ENCODE results near the gene ADH1C. TPM values are rescaled to one million over a fixed set of nuclear protein-coding genes. Genes with fewer than 3 reads are reported as not detected.

ADH1C gene
- total RNA-seq, 4 donors from 2014 or later, result 0.75 to 12.6 (median 8.4) TPM

- peaks cover 0 to 14% (median 0%) of the 10 kb centered on the region in 3 donors for H3K4me1 ChIP-seq
- H3K27ac ChIP-seq, result no peak overlapping the region
- no peak overlapping the region for H3K4me3 ChIP-seq
- TF ChIP-seq POLR2A (IDR thresholded peaks at IDR 0.05), result no peak
- no peak for TF ChIP-seq CTCF (IDR thresholded peaks at IDR 0.05)
- WGBS, 2 donors, result 81% methylated on average over 1 of the region's 1 CpG
- intact Hi-C loops (cut with DNase I), result no loop called here
- no peak for DNase-seq
- H3K27me3 ChIP-seq, result no peaks in the 10 kb centered on the region
- peaks cover 0 to 5% (median 0%) of the 10 kb centered on the region in 3 donors for H3K9me3 ChIP-seq
- H3K36me3 ChIP-seq, result no peaks in the 10 kb centered on the region
Measured at GRCh38 chr4:99390055-99390454, 37.5 kb upstream of the ADH1C start.

- intact Hi-C loops (cut with DNase I), result no loop called here
- Histone ChIP-seq H3K27me3 (no peaks in the 10 kb centered on the region), H3K36me3 (no peaks in the 10 kb centered on the region), H3K27ac (peak overlapping the region in 1 of 4 donors; percentile 57), H3K4me3 (no peak overlapping the region), H3K9me3 (peaks cover 0 to 5% (median 0%) of the 10 kb centered on the region in 3 donors), H3K4me1 (peaks cover 0 to 18% (median 0%) of the 10 kb centered on the region in 3 donors)
- DNase-seq, result no peak
- no peak for TF ChIP-seq CTCF (IDR thresholded peaks at IDR 0.05)
- TF ChIP-seq POLR2A (IDR thresholded peaks at IDR 0.05), result no peak
Measured at GRCh38 chr4:99389606-99390005, 37.1 kb upstream of the ADH1C start.

- H3K36me3 ChIP-seq, result no peaks in the 10 kb centered on the region
- intact Hi-C loops (cut with DNase I), result no loop called here
- peak overlapping the region; percentile 55 to 92 (median 84) for H3K27ac ChIP-seq
- WGBS, 2 donors, result 7 to 10% methylated on average over 5 of the region's 5 CpGs
- H3K4me3 ChIP-seq, result no peak overlapping the region
- DNase-seq, result no peak
- TF ChIP-seq CTCF (IDR thresholded peaks at IDR 0.05) (no peak), POLR2A (IDR thresholded peaks at IDR 0.05) (no peak)
- no peaks in the 10 kb centered on the region for H3K27me3 ChIP-seq
- peaks cover 0 to 50% (median 10%) of the 10 kb centered on the region in 3 donors for H3K4me1 ChIP-seq
- H3K9me3 ChIP-seq, result no peaks in the 10 kb centered on the region
Measured at GRCh38 chr4:99383833-99384392, 31.4 kb upstream of the ADH1C start.

GRCh38 chr4:99383399-99383798, 30.9 kb upstream of the ADH1C start:
- Histone ChIP-seq H3K27ac (peak overlapping the region; percentile 50 to 92 (median 84)), H3K4me3 (no peak overlapping the region), H3K4me1 (peaks cover 0 to 48% (median 10%) of the 10 kb centered on the region in 3 donors), H3K9me3 (no peaks in the 10 kb centered on the region), H3K36me3 (no peaks in the 10 kb centered on the region), H3K27me3 (no peaks in the 10 kb centered on the region)
- TF ChIP-seq CTCF (IDR thresholded peaks at IDR 0.05) (no peak), POLR2A (IDR thresholded peaks at IDR 0.05) (no peak)
- no peak for DNase-seq
- 78 to 79% methylated on average over 3 of the region's 3 CpGs for WGBS, 2 donors
- intact Hi-C loops (cut with DNase I), result no loop called here

GRCh38 chr4:99382745-99383360, 30.3 kb upstream of the ADH1C start:
- WGBS, 2 donors, result 40 to 88% methylated on average over 1 of the region's 1 CpG
- intact Hi-C loops (cut with DNase I), result no loop called here
- H3K27me3 ChIP-seq, result no peaks in the 10 kb centered on the region
- no peak for DNase-seq
- H3K4me3 ChIP-seq, result no peak overlapping the region
- H3K9me3 ChIP-seq, result no peaks in the 10 kb centered on the region
- H3K4me1 ChIP-seq, result peaks cover 0 to 43% (median 10%) of the 10 kb centered on the region in 3 donors
- H3K27ac ChIP-seq, result peak overlapping the region; percentile 50 to 92 (median 84)
- H3K36me3 ChIP-seq, result no peaks in the 10 kb centered on the region
- TF ChIP-seq POLR2A (IDR thresholded peaks at IDR 0.05), result no peak
